ENCODE data around the gene CDY2B. TPM values are rescaled to one million over a fixed set of nuclear protein-coding genes. Genes with fewer than 3 reads are reported as not detected.
"Not testable (repeated sequence)": the region's sequence is repeated elsewhere in the genome, so short reads cannot be mapped to it uniquely, and the experiment has no call there.

CDY2B gene, protein sequence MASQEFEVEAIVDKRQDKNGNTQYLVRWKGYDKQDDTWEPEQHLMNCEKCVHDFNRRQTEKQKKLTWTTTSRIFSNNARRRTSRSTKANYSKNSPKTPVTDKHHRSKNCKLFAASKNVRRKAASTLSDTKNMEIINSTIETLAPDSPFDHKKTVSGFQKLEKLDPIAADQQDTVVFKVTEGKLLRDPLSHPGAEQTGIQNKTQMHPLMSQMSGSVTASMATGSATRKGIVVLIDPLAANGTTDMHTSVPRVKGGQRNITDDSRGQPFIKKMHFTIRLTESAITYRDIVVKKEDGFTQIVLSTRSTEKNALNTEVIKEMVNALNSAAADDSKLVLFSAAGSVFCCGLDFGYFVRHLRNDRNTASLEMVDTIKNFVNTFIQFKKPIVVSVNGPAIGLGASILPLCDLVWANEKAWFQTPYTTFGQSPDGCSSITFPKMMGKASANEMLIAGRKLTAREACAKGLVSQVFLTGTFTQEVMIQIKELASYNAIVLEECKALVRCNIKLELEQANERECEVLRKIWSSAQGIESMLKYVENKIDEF
- total RNA-seq = not detected
- polyA plus RNA-seq = not detected
- long read RNA-seq, donor 1 = 0 reads
- long read RNA-seq, donor 2 = 0 reads
- long read RNA-seq, donor 3 = 0 reads

DNA sequence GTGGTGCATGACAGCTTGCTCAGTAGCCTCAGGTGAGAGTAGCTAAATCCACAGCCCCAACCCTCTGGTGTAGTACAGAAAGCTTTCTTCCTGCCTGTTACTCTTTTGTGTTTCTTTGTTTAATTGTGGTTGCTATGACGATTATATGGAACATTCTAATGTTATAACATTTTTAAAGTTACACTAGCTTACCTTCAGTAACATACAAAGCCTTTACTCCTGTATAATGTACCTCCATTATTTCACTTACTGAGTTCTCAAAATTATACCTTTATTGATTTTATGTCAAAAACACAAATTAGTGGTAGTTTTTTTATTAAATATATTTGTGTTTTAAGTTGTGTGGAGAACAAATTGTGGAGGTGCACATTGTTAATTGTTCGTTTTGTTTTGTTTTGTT, at the start of gene CDY2B:
CDY2B (minus strand) TSS at position 101 of the 400 bp plus-strand sequence. CDS start 328 bp downstream, outside the sequence.
- ATAC-seq; H3K4me3 ChIP-seq; H3K4me1 ChIP-seq; H3K9me3 ChIP-seq; H3K27me3 ChIP-seq; intact Hi-C loops (cut with DNase I); DNase-seq; H3K27ac ChIP-seq; H3K36me3 ChIP-seq: not testable (repeated sequence)
- no CpG with 5 or more reads among the region's 2 CpGs for WGBS, 2 donors

DNA sequence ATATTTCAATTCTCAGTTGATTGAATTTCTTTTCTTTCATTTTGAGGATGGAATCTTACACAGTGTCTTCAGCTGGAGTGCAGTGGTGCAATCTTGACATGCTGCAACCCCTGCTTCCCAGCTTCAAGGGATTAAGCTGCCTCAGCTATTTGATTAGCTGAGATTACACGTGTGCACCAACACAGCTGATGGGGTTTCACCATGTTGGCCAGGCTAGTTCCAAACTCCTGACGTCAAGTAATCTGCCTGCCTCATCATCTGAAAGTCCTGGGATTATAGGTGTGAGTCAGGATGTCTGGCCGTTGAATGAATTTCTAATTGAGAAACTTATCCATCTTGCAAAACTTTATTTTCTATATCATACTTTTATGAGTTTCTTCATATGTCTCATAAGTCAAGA, 28.0 kb upstream of the CDY2B start:
- DNase-seq; H3K4me3 ChIP-seq; H3K27ac ChIP-seq; H3K4me1 ChIP-seq; H3K9me3 ChIP-seq; intact Hi-C loops (cut with DNase I); H3K36me3 ChIP-seq; ATAC-seq; H3K27me3 ChIP-seq: not testable (repeated sequence)
- WGBS, 2 donors = no CpG with 5 or more reads among the region's 3 CpGs

DNA sequence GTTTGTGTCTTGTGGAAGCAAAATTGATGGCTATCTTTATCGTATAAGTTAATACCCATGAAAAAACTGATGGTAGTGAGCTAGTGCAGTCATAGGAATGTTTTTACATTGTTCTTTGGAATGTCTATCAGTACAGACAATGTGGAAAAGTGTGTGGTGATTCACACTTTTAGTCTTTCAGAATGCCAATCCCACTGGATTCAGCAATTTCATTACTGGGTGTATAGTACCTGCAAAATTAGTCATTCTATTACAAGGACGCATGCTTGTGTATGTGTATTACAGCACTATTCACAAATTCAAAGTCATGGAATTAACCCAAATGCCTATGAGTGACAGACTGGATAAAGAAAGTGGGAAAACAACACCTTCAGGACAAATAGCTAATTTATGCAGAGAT, 27.3 kb upstream of the CDY2B start:
- H3K4me1 ChIP-seq; H3K36me3 ChIP-seq; ATAC-seq; H3K27ac ChIP-seq; H3K27me3 ChIP-seq; intact Hi-C loops (cut with DNase I); H3K4me3 ChIP-seq; H3K9me3 ChIP-seq; DNase-seq: not testable (repeated sequence)
- no CpG with 5 or more reads among the region's 2 CpGs for WGBS, 2 donors

DNA sequence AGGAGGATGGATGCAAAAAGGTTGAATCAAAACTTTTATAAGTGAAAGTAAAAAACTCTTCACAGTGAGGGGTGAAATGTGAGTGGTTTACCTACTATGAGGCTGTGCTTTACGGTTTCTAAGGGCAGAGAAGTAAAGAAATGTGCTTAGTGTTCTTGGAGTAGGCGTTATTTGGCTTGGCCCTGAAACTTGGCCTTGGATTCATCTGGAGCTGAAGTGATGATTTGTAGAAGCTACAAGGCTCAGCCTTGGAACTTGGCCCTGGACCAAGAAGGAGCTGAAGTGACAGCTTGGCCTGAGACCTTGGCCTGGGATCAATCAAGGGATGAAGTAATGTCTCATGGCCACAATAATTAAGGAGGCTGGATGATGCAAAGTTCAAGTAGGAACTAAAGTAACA, 1.7 kb upstream of the CDY2B start:
- H3K9me3 ChIP-seq; H3K4me3 ChIP-seq; DNase-seq; H3K36me3 ChIP-seq; H3K27ac ChIP-seq; H3K4me1 ChIP-seq; intact Hi-C loops (cut with DNase I); H3K27me3 ChIP-seq: not testable (repeated sequence)
- peak in 4 of 8 donors; percentile 42 to 67 (median 52) for ATAC-seq
- no CpG with 5 or more reads among the region's 2 CpGs for WGBS, 2 donors

DNA sequence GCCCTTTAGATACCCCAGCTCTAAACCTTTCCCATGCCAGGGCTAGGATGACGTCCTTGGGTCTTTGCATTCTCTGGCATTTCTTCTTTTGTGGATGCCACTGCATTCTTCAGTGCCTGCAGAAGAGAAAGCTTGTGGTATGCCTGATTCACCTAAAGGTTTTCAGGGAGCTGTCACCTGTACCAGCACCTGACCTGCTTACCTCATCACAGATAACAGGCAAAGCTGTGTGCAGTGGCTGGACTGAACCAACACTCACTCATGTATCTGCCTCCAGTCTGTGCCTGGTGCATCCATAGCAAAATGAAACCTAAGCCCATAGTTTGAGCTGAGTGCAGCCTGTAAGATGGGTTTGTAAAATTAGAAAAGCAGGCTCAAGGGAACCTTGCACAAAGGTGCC, 3.3 kb downstream of the CDY2B start:
- H3K36me3 ChIP-seq; H3K4me1 ChIP-seq; H3K4me3 ChIP-seq; H3K9me3 ChIP-seq; H3K27me3 ChIP-seq; DNase-seq; H3K27ac ChIP-seq; intact Hi-C loops (cut with DNase I); ATAC-seq: not testable (repeated sequence)
- WGBS, 2 donors = no CpG with 5 or more reads among the region's 1 CpG

DNA sequence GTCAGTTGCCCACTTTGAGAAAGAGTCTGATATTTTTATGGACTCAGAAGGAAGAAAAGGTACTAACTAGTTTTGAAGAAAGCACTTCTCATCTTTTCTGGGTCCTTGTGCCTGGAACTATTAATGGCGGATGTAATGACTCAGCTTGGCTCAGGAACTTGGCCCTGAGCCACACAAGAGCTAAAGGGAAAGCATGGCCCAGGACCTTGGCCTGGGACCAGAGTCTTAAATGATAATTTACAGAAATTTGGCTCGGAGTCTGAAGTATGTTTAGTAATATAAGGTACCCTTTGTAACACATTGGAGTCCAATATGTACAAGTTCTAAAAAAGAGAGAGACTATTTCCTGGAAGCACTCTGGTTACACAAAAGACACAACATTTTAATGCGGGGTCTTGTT, 4.6 kb downstream of the CDY2B start:
- intact Hi-C loops (cut with DNase I); ATAC-seq; H3K9me3 ChIP-seq; H3K4me3 ChIP-seq; DNase-seq; H3K36me3 ChIP-seq; H3K27me3 ChIP-seq; H3K4me1 ChIP-seq; H3K27ac ChIP-seq: not testable (repeated sequence)
- WGBS, 2 donors = no CpG with 5 or more reads among the region's 3 CpGs

DNA sequence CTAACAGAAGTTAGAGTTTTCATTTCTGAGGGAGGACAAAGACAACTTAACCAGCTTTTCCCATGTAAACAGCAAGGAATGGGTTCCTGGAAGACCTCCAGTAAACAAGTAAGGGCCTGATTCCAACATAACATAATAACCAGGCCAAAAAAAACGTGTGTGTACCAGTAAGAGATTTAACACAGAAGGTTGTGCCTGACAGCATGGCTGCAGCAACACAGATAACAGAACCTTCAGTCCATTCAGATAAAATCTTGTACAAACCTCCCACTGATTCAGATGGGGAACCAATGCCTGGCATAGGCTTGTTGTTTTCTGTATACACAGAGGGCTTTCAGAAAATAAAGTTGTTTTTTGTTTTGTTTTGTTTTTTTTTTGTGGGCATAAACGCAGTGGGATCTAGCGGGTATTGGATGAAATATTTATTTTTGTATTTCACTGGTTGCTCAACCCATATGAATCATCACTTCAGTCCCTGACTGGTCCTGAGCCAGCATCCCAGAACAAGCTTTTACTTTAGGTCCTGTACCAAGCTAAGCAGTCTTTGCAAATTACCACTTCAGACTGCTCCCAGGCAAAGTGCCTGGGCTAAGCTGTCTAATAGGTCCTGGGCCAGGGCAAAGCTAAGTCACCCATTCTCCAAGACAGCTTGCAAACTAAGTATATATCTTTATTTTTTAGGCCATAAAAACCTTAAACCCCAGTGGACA, 8.7 kb downstream of the CDY2B start:
- H3K4me3 ChIP-seq; H3K36me3 ChIP-seq; H3K9me3 ChIP-seq; H3K27ac ChIP-seq; H3K4me1 ChIP-seq; DNase-seq; H3K27me3 ChIP-seq; intact Hi-C loops (cut with DNase I): not testable (repeated sequence)
- WGBS, 2 donors = no CpG with 5 or more reads among the region's 3 CpGs
- ATAC-seq = peak in 5 of 8 donors; percentile 34 to 76 (median 71)

DNA sequence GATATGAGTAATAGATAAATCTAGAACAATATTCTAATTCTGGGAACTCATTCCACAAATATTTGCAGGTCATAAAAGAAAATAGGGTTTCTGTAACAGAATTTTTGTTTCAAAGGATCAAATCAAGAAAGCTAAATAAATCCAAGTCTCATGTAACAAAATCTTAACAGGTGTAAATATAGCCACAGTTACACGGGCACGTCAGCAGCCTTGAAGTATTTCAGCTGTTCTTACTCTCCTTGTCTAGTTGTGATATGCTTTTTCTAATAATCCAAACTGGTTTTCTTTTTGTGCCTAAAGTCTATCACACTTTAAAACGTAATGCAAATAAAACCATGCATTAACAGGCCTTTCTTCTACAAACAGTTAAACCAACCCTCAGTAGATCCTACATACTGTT, 9.3 kb downstream of the CDY2B start:
- intact Hi-C loops (cut with DNase I) = not testable (repeated sequence)

DNA sequence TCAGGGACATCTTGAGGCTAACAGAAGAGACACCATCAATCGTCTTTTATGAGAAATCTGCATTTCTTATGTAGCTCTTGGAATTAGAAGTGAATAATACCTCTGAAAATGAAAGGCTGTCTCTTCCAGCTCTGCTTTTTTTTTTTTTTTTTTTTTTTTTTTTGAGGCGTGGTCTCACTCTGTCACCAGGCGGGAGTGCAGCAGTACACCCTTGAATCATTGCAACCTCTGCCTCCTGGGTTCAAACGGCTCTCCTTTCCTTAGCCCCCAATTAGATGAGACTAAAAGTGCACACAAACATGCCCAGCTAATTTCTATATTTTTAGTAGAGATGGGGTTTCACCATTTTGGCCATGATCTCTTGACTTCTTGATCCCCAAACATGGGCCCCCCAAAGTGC, 12.2 kb downstream of the CDY2B start:
- ATAC-seq; DNase-seq; intact Hi-C loops (cut with DNase I); H3K36me3 ChIP-seq; H3K4me1 ChIP-seq; H3K4me3 ChIP-seq; H3K9me3 ChIP-seq; H3K27me3 ChIP-seq; H3K27ac ChIP-seq: not testable (repeated sequence)
- no CpG with 5 or more reads among the region's 4 CpGs for WGBS, 2 donors

More for the DNA sequence above, 9.3 kb downstream of the CDY2B start:
- not testable (repeated sequence) for H3K4me3 ChIP-seq, H3K27ac ChIP-seq, DNase-seq, H3K9me3 ChIP-seq, H3K36me3 ChIP-seq, H3K4me1 ChIP-seq, H3K27me3 ChIP-seq, ATAC-seq
- no CpG with 5 or more reads among the region's 3 CpGs for WGBS, 2 donors

DNA sequence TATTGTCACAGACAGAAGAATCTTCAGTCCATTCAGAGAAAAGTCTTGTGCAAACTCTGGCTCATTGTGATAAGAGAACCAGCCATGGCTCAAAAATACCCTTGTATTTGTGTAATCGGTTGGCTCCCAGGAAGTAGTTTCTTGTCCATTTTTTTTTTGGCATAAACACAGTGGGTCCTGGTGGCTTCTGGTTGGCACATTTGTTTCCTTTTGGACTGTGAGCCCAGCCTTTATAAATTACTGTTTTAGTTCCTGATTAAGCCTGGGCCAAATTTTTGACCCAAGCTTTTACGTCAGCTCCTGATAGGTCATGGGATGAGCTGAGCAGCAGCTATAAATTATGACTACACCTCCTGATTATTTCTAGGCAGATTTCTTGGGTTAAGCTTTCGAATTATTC, 19.4 kb downstream of the CDY2B start:
- WGBS, 2 donors = no CpG with 5 or more reads among the region's 3 CpGs
- H3K27ac ChIP-seq; H3K4me3 ChIP-seq; H3K9me3 ChIP-seq; intact Hi-C loops (cut with DNase I); H3K36me3 ChIP-seq; ATAC-seq; DNase-seq; H3K27me3 ChIP-seq; H3K4me1 ChIP-seq: not testable (repeated sequence)
